Measurements from ENCODE around the gene HLA-DMA.

The HLA-DMA gene

DNA sequence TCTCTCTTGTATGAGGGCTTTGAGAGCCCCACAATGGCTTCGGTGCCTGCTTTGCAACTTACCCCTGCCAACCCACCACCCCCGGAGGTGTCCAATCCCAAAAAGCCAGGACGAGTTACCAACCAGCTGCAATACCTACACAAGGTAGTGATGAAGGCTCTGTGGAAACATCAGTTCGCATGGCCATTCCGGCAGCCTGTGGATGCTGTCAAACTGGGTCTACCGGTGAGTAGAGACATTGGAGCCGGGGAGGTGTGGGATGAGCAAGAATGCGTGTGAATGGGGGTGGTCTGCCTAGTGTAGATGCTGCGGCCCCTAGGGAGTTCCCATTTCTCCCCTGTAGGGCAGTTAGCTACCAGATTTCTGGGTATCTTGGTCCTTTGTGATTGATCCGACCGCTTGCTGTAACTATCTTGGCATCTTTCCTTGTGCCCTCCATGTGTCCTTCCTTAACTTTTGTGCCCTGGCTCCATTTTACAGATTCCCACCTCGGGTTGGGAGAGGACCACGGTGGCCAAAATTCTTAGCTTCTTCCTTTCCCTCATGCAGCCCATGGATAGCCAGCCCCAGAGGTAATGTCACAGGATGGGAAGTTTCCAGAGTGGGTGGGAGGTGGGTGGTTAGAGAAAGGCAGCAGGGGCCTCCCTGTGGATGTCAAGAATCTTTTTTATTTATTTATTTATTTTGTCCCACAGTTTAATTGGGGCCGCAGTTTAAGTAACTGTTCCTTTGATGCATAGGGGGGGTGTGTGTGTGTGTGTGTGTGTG is 21.8 kb upstream of the HLA-DMA start:
- DNase-seq: no peak

DNA sequence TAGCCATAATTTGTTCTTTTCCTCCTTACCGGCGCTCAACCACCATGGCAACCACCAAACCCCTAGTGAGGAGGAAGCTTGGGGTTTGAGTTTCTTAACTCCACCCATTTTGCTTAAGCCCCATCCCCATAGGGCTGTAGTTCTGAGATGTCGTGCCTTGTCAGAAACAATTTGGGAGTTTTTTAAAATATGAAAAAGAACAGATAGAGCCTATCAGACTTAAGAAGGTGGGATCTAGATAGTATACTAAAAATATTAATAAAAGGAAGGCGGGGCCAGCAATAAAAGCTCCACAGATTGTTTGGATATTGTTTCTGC is 21.1 kb upstream of the HLA-DMA start:
- peak; percentile 59 for DNase-seq

DNA sequence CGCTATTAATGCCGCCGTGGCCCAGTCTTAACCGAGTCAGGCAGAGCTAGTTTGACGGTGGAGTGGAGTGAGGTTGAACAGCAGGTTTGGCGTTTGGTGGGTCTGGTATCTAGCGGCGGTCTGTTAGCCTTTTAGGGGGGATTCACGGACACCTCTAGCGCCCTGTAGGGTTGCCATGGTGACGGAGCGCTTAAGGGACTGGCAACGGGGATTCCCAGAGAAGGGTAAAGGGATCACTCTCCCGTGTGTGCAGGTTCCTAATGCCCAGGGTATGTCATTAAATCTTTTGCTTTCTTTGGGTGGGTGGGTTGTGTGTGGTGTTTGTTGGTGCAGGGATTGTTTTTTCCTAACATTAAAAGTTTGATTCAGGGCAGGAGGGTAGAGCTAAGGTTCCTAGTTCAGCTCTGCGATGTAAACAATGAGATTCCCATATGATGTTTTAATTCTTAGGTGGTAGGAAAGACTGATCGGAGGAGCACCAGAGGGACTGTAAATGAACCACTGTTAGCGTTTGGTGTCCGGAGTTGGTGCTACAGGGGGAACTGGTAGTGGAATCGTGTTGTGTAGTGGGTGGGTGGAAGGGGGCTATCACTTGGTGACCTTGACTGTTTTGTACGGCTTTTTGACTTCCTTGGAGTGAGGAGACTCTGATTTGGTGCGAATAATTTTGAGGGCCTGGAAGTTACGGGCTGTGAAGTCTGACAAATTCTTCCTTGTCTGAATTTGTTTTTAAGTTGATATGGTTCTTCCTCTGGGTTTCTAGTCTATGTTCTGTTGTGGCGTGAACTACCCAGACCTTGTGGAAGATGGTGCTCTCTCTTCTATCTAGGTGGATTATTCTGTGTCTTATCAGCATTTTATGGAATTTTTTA is 20.5 kb upstream of the HLA-DMA start:
- DNase-seq: peak; percentile 48

DNA sequence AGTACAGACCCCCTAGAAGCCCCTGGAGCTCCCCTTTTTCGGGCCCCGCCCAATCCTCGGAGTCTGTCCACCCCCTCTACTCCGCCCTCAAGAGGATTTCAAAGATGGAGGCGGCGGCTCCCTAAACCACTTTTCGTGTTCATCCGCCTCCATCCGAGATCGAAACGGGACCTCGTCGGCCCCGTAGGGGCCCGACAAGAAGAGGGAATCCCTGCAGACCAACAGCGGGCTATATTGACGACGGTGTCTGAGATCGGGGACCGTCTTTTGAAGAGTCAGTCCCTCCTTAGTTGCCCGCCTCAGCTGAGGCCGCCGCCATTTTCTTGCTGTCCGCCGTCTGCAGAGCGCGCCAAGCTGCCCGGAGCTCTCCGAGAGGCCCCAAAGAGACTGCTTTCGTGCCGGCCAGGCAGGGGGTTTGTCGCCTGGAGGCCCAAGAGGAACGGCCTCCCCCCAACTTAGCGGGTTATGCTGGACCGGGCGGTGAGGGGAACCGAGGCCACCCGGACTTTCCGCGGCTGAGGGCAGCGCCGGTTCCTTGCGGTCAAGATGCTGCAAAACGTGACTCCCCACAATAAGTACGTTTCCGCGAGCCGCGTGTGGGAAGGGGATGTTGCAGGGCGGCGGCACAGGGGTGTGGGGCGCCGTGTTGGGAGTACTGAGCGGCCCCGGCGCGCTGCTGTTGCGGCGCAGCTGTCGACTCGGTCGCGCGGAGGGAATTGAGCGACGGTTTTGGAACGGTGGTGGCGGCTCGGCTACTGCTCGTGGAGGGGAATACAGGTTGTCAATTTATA is 19.7 kb upstream of the HLA-DMA start:
- no peak for DNase-seq

DNA sequence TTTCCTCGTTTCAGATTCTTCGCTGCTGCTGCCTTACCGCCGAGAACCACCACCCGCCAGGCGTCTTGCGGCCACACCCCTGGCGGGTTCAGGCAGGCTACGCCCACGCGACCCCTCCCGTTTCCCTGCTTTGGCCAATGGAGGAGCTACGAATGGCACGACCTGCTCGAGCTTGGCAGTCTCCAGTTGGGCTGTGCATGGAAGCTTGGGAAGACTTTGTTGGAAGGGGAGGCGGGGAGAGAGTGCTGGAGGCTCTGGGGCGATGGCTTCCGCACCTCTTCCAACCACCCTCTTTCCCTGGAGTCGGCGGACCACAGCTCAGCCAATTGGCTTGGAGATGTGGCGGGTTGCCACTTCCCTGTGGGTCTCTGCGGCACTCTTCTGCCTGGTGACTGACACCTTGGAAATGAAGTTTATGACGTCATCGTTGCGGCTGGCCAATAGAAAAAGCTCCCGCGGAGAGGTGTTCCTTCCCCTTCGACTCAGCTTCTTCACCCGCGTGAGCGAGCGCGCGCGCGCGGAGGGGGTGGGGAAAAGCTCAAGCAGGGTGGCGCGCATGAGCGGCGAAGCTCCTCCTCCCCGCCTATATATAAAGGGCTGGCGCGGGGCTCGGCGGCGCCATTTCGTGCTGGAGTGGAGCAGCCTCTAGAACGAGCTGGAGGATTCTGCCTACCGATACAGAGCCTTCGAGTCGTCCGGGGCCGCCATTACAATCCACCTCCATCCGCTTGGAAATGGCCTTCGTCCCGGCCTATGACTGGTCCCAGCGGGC is 18.9 kb upstream of the HLA-DMA start:
- DNase-seq: peak; percentile 100

DNA sequence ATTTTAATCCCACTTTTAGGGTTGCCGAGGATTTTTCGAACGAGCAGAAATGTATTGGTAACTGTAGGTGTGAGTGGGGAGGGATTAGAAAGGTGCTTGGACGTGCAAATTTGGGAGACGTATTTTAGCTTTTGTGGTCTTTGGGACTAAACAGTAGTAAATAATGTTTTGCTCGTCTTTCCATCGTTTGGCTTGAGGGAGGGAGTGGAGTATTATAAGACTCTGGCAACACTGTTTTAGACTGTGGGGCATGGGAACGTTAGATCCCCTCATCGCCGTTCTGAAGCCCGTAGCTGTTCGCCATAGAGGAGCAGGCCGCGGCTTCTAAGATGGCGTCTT is 18.3 kb upstream of the HLA-DMA start:
- no peak for DNase-seq

DNA sequence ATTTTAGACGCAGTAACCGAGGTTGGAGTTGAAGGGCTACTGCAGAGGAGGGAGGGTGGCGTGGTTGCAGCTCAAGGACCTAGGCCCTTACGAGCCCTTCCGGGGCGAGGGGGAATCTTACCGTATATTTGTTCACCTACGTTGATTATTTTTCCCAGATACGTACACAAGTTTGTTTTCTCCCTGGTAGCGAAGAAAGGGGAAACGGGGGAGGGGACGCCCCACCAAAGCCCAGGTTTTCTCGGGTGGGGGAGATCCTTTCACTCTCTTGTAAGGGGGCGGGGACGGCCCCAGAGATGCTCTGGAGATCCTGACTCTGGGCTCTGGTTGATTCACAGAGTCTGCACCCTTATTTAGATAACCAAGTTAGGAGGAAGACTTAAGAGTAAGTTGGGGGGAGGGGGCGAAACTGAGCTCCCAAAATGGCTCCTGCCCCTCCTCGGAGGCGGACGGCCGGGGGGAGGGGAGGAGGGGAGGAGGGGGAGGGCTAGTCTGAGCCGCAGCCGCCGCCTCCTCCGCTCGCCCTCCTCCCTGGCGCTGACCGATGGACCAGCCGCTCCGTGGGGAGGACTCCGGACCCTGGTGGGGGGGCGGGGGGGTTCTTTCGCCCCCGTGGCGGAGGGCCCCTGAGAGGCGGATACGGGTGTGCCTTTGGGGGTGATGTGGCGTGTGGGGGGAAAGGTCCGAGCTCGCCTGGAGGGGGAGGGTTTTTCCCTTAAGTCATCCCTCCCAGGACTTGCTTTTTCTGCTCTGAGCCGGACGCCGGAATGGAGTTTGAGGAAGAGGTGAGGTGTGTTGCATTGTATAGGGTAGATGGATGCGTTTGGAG is 17.7 kb upstream of the HLA-DMA start:
- peak; percentile 96 for DNase-seq

DNA sequence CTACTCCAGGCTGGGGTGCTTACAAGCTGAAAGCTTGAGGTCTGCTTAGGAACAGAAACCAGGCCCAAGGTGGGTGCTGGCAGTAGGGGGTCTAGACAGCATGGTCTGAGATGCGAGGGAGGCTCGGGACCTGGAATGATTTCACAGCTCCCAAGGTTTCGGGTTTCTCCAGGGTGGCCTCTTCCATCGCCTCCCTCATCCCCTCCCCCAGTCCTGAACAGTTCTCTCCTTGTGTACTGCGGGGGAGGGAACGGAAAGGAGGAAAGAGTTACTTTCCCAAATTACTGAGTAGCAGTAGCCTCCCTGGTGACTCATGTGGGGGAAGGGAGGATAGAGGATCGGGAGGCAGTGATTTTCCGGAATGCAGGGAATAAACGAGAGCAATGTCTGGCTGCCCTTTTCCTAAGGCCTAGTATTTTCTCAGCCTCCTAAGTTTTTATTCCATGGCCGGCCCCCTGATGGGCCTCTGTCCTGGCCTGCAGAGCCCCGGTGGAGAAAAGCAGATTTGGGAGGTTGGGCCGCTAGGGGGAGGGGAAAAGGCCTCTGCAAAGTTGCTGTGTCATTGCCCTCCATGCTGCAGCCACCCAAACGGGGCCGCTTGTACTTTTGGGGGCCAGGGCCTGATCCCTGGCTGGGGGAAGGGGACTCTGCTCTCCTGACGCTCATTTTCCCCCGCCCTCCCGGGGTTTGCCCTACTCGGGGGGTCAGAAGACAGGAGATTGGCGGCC is 17.0 kb upstream of the HLA-DMA start:
- peak; percentile 99 for DNase-seq

DNA sequence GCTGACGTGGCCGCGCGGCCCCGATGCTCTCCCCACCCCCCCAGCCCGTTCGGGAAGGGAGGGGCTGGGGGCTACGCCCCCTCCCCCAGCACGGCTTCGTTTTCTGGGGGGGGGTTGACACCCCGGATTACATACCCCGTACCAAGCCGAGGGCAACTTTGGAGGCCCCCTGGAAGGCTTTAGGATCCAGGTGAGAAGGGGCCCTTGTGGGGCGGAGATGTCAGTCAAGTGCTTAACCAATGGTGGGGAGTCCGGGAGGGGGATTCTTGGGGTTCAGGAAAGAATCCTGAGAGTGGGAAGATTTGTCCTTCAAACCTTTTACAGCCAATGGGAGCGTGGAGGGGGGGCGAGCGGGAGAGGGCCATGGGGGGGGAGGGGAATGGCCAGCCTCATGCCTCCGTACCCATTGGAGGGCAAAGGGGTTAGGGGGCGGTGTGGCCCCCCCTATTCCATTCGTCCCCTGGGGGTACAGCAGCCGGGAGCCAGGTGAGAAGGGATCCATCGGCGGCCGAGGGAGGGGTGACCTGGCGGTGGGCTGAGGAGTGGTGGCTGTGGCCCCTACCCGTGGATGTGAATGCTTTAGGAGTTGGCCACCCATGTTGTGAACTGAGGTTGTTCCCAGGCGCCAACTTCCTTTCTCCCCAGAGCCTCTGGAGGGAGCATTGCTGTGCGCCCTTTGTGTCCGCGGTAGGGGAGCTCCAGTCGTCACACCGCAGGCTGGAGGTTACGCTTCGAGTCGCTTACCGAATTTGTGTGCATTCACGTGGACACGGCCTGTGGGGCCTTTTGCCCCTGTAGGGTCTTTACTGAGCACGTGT is 16.2 kb upstream of the HLA-DMA start:
- DNase-seq: peak; percentile 83

DNA sequence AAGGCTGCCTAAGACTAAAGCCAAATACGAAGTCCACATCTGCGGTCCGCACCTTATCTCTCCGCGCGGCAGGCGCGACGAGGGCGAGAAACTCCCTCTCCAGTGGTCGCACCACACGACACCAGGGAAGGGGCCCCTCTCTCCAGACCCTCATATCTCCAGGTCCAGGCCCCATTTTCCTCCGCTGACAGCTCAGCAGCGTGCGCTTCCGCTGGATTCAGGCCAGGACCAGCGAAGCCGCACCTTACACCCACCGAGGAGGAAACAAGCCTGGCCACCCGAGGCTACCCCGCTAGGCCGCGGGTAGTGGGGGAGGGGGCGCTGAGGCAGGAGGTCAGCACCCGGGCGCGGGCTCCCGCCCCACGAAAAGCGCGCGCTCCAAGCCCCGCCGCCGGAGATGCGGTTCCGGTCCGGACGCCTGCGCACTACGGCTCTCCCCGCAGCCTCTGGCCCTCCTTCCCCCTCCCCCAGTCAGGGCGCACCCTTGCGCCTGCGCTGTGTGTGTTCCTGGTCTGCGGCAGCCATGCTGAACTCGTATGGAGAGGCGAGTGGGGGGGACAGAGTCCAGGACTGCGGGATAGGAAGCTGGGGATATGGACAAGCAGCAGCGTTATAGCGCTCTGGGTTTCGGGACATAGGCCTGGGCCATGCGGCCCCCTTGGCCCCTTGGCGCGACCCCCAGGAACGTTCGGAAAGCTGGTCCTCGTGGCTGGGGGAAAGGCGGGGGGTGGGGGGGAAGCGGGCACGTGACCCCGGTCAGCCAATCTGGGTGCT is 15.4 kb upstream of the HLA-DMA start, which contains the start of gene BRD2:
TSS of gene BRD2 (plus strand) at position 502 of the 774 bp plus-strand sequence. CDS start 4,305 bp downstream, outside the sequence.
- DNase-seq: peak; percentile 96

DNA sequence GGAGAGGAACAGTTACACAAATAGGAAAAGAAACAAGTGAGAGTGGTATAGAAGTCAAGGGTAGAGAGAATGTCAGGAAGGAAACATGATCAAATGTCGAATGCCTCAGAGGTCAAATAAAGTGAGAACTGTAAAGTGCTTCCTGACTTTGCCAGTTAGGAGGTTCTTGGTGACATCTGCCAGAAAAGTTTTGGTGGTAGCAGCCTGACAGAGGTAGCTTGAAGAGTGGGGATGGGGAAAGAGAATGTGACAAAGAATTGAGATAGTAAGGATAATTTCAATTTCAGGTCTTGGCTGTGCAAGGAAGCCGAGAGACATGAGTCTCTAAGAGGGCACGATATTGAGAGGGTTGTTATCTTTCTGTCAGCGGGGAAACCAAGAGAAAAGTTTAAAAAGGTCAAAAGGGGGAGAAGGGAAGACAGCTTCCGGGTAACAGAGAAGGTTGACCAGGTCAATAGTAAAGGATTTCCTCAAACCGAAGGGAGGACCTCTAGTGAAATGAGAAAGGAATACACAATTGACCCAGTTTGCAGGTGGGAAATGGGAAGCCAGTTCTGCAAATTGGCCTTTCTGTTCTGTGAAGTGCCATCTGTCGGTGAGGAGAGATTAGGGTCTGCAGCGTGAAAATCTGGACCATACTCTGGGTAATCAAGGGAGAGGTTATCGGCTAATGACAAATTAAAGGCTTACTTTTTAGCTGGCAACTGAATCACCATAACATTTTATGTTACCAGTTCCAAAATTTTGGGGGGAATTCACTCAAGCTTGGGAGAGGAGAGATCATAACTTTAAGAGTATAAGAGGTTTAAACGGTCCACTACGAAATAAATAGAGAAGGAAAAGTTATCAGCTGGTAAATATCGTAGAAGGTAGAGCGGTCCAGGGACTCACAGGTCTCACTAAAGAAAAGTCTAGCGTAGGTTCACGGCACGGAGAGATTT is 14.5 kb upstream of the HLA-DMA start:
- DNase-seq: peak; percentile 61

DNA sequence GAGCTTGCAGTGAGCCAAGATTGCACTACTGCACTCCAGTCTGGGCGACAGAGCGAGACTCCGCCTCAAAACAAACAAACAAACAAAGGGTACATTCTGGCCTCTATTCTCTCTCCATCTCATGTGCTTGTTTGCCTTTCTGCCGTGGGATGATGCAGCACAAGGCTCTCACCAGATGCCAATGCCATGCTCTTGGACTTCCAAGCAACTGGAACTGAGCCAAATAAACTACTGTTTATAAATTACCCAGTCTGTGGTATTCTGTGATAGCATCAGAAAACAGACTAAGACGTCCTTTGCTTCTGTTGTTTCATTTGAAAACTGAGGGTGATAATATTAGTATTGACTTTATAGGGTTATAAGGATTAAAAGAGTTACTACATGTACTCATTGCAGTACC is 11.9 kb upstream of the HLA-DMA start:
- DNase-seq: no peak

DNA sequence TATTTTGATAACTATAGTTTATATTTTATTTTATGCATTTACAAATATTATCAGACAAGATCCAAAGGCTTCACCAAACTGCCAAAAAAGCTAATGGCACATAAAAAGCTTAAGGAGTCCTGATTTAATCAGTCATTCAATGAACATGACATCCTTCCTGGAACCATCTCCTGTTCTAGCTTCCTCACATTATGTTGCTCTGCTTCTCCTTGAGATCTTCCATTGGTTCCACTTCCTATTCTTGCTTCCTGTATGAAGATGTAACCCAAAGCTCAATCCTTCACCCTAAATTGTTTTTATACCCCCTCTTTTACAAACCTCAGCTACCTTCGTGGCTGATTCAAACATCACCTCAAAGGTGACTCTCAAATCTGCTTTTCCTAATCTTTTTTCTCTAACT is 11.0 kb upstream of the HLA-DMA start:
- DNase-seq: no peak

DNA sequence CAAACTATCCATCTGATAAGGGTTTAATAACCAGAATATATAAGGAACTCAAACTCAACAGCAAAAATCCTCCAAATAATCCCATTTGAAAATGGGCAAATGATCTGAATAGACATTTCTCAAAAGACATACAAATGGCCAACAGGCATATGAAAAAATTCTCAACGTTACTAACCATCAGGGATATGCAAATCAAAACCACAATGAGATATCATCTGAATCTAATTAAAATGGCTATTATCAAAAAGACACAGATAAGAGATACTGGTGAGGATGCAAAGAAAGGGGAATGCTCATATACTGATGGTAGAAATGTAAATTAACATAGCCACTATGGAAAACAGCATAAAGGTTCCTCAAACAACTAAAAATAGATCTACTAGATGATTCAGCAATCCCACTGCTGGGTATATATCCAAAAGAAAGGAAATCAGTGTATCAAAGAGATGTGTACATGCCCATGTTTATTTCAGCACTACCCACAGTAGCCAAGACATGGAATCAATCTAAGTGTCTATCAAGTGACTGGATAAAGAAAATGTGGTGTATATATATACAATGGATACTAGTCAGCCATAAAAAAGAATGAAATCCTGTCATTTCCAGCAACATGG is 9.4 kb upstream of the HLA-DMA start:
- DNase-seq: no peak

DNA sequence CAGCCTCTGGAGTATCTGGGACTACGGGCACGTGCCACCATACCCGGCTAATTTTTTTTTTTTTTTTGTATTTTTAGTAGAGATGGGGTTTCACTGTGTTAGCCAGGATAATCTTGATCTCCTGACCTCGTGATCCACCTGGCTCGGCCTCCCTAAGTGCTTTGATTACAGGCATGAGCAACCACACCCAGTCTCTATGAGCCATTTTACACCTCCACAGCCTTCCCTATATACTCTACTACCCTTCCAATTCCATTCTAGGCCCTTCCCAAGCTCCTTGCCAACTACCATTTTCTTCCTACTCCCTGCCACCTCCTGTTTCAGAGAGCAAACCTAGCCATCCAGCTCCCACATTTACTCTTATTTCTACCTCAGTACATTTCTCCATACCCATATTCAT is 7.7 kb upstream of the HLA-DMA start:
- DNase-seq: no peak

DNA sequence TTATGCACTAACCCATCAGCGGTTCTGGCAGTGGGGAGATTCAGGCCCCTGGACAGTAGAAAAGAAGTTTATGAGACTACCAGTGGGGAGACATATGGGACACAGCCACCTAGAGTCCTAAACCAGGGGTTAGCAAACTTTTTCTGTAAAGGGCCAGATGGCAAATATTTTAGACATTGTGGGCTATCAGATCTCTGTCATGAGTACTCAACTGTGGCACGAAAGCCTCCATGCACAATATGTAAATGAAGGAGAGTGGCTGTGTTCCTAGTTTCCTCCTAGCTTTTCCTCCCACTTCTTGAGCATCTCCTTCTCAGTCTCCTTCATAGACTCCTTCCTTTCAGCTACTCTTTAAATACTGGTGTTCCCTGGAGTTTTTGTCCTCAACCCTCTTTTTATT is 3.3 kb upstream of the HLA-DMA start:
- no peak for DNase-seq

Data from fibroblast of skin of back (primary cell).